Smooth muscle cell (in vitro differentiated cells): ENCODE results near the gene PRKCE. TPM values are rescaled to one million over a fixed set of nuclear protein-coding genes. Genes with fewer than 3 reads are reported as not detected.

Experiments used
- DNase-seq: peaks from one replicate; lab custom pipeline; 2025; ENCODE audit not compliant: unreplicated experiment; lab: John Stamatoyannopoulos, UW
- H2AFZ ChIP-seq: fragments of 200-600 bp; sonication (generic); 2 replicates; pipeline ENCODE4 v1.6.0; 2016; ENCODE audit warnings: antibody characterized with exemption, low read depth, mild to moderate bottlenecking
- H3F3A ChIP-seq: fragments of 200-600 bp; sonication (generic); 2 replicates; pipeline ENCODE4 v1.6.0; 2017; ENCODE audit warnings: antibody characterized with exemption, low read depth
- H3K27ac ChIP-seq: fragments of 200-600 bp; sonication (generic); 2 replicates; pipeline ENCODE4 v1.5.1; 2016; ENCODE audit warnings: low read depth, mild to moderate bottlenecking
- H3K27me3 ChIP-seq: fragments of 200-600 bp; sonication (generic); 2 replicates; pipeline ENCODE4 v1.6.1; 2016; ENCODE audit warnings: low read depth, mild to moderate bottlenecking
- H3K36me3 ChIP-seq: fragments of 200-600 bp; sonication (generic); 2 replicates; pipeline ENCODE4 v1.5.1; 2016; ENCODE audit warnings: low read depth
- H3K4me1 ChIP-seq: fragments of 200-600 bp; sonication (generic); 2 replicates; pipeline ENCODE4 v1.5.1; 2016; ENCODE audit warnings: low read depth
- H3K4me2 ChIP-seq: fragments of 200-600 bp; sonication (generic); 2 replicates; pipeline ENCODE4 v1.6.0; 2016; ENCODE audit warnings: mild to moderate bottlenecking
- H3K4me3 ChIP-seq: fragments of 200-600 bp; sonication (generic); 2 replicates; pipeline ENCODE4 v1.5.1; 2016; ENCODE audit warnings: mild to moderate bottlenecking
- H3K79me2 ChIP-seq: fragments of 200-600 bp; sonication (generic); 2 replicates; pipeline ENCODE4 v1.6.0; 2016; ENCODE audit warnings: low read depth, mild to moderate bottlenecking
- H3K9ac ChIP-seq: fragments of 200-600 bp; sonication (generic); 2 replicates; pipeline ENCODE4 v1.6.0; 2016; ENCODE audit warnings: low read depth
- H3K9me3 ChIP-seq: fragments of 200-600 bp; sonication (generic); replicated peaks from 2 replicates; pipeline ENCODE4 v1.5.1; 2016; ENCODE audit warnings: low read depth
- H4K20me1 ChIP-seq: fragments of 200-600 bp; sonication (generic); 2 replicates; pipeline ENCODE4 v1.6.0; 2016; ENCODE audit warnings: low read depth
- CTCF ChIP-seq: fragments of 200-600 bp; sonication (generic); IDR thresholded peaks from 2 replicates; pipeline ENCODE4 v1.5.1; 2017; ENCODE audit warnings: borderline replicate concordance, mild to moderate bottlenecking, antibody characterized with exemption; ENCODE audit not compliant: insufficient read depth, poor library complexity, severe bottlenecking
- WGBS: methylation state at CpG from one replicate; pipeline ENCODE4 v1.1.7; 2016; ENCODE audit warnings: low lambda C conversion rate; 5-methylcytosine and 5-hydroxymethylcytosine counted together
- polyA plus RNA-seq: library from polyadenylated mRNA; unstranded; fragments of >200 nt; fragmentation: Nextera tagmentation; extraction: Ambion mirVana; gene quantifications from 2 replicates; pipeline ENCODE4 v1.2.1, GENCODE V29; 2016
- total RNA-seq: library from RNA; depleted of rRNA; stranded (reverse); fragments of >200 nt; gene quantifications from 2 replicates; pipeline ENCODE4 v1.2.3, GENCODE V29; 2014

Gene PRKCE
- total and polyA plus RNA-seq, 2 experiments from 2014 or later: 20.6 to 29.1 TPM

- Histone ChIP-seq H3K27ac (peak overlapping the region; percentile 89), H3K4me1 (peaks cover 9% of the 10 kb centered on the region), H3F3A (peaks cover 10% of the 10 kb centered on the region), H3K9me3 (no peaks in the 10 kb centered on the region), H3K4me2 (no peak overlapping the region), H4K20me1 (peaks cover 33% of the 10 kb centered on the region), H3K9ac (no peak overlapping the region), H3K79me2 (peaks cover 45% of the 10 kb centered on the region), H3K27me3 (no peaks in the 10 kb centered on the region), H3K36me3 (no peaks in the 10 kb centered on the region), H3K4me3 (no peak overlapping the region), H2AFZ (no peak overlapping the region)
- 84% methylated on average over 10 of the region's 10 CpGs for WGBS
- DNase-seq: no peak
- TF ChIP-seq CTCF: no peak
Observed at GRCh38 chr2:45777996-45778719, 126.7 kb downstream of the PRKCE start.

- no peak overlapping the region for H3K4me2 ChIP-seq
- 68% methylated on average over 11 of the region's 11 CpGs for WGBS
- DNase-seq: no peak
- peak; percentile 72 for TF ChIP-seq CTCF
- H2AFZ ChIP-seq: no peak overlapping the region
- peaks cover 12% of the 10 kb centered on the region for H3K4me1 ChIP-seq
- H3K4me3 ChIP-seq: no peak overlapping the region
- no peaks in the 10 kb centered on the region for H3K36me3 ChIP-seq
- no peaks in the 10 kb centered on the region for H3K9me3 ChIP-seq
- no peak overlapping the region for H3K27ac ChIP-seq
- no peak overlapping the region for H3K9ac ChIP-seq
- H3F3A ChIP-seq: peaks cover 10% of the 10 kb centered on the region
- H3K79me2 ChIP-seq: peaks cover 48% of the 10 kb centered on the region
- H4K20me1 ChIP-seq: peaks cover 39% of the 10 kb centered on the region
- H3K27me3 ChIP-seq: no peaks in the 10 kb centered on the region
Observed at GRCh38 chr2:45778720-45779171, 127.3 kb downstream of the PRKCE start.

GRCh38 chr2:45780541-45781463, 129.3 kb downstream of the PRKCE start:
- no peaks in the 10 kb centered on the region for H3K27me3 ChIP-seq
- H3K27ac ChIP-seq: no peak overlapping the region
- H3K4me3 ChIP-seq: no peak overlapping the region
- 93% methylated on average over 10 of the region's 10 CpGs for WGBS
- no peak overlapping the region for H2AFZ ChIP-seq
- H3K9me3 ChIP-seq: no peaks in the 10 kb centered on the region
- H4K20me1 ChIP-seq: peaks cover 60% of the 10 kb centered on the region
- no peak overlapping the region for H3K4me2 ChIP-seq
- peaks cover 60% of the 10 kb centered on the region for H3K79me2 ChIP-seq
- no peak for DNase-seq
- H3K4me1 ChIP-seq: peaks cover 12% of the 10 kb centered on the region
- peaks cover 10% of the 10 kb centered on the region for H3F3A ChIP-seq
- no peak for TF ChIP-seq CTCF
- H3K36me3 ChIP-seq: no peaks in the 10 kb centered on the region
- no peak overlapping the region for H3K9ac ChIP-seq
